Brain microvascular endothelial cell (primary cell): Measurements from ENCODE around the gene ODF2.
A peak's percentile ranks its signal among the peaks of the same experiment; 100 is the strongest.

Experiments used
- DNase-seq: peaks from one replicate; pipeline ENCODE4 v3.0.0-alpha.2; 2020
- H3K27ac ChIP-seq: fragments of 250-450 bp; sonication (Bioruptor Pico); 2 replicates; pipeline ENCODE4 v1.5.1; 2020; ENCODE audit warnings: mild to moderate bottlenecking, moderate library complexity
- H3K27me3 ChIP-seq: fragments of 250-450 bp; sonication (Bioruptor Pico); replicated peaks from 2 replicates; pipeline ENCODE4 v1.5.1; 2020; ENCODE audit warnings: mild to moderate bottlenecking
- H3K36me3 ChIP-seq: fragments of 250-450 bp; sonication (Bioruptor Pico); replicated peaks from 2 replicates; pipeline ENCODE4 v1.5.1; 2020; ENCODE audit warnings: mild to moderate bottlenecking
- H3K4me3 ChIP-seq: 2 replicates; pipeline ENCODE4 v1.5.1; 2011; ENCODE audit warnings: low read depth, mild to moderate bottlenecking, control low read depth, low read length, moderate library complexity
- in situ Hi-C: cut with HindIII; loops from 2 replicates; pipeline ENCODE4 v1.10.0; 2017; ENCODE audit warnings: low sequenced_read_pairs, low pct_ligation_motif_present
- TF ChIP-seq, protein P1 (sequence below): IDR thresholded peaks from 2 replicates; pipeline ENCODE4 v1.5.1; 2011; ENCODE audit warnings: low read depth, mild to moderate bottlenecking, moderate library complexity, low read length, control low read depth, inconsistent platforms; ENCODE audit errors: missing control alignments

ODF2 gene

DNA sequence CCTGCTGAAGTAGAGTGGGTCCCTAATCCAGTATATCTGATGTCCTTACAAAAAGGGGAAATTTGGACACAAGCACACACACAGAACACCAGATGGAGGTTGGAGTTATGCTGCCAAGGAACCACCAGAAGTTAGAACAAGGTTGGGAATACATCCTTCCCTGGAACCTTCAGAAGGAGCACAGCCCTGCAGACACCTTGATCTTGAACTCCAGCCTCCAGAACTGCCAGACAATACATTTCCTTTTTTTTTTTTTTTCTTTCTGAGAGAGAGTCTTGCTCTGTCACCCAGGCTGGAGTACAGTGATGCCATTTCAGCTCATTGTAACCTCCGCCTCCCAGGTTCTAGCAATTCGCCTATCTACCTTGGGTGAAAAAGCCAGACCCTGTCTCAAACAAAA, 7.1 kb upstream of the ODF2 start:
- Histone ChIP-seq H3K27ac (no peak overlapping the region), H3K27me3 (no peaks in the 10 kb centered on the region), H3K36me3 (no peaks in the 10 kb centered on the region), H3K4me3 (no peak overlapping the region)
- in situ Hi-C loops: no loop called here
- TF ChIP-seq, protein P1, sequence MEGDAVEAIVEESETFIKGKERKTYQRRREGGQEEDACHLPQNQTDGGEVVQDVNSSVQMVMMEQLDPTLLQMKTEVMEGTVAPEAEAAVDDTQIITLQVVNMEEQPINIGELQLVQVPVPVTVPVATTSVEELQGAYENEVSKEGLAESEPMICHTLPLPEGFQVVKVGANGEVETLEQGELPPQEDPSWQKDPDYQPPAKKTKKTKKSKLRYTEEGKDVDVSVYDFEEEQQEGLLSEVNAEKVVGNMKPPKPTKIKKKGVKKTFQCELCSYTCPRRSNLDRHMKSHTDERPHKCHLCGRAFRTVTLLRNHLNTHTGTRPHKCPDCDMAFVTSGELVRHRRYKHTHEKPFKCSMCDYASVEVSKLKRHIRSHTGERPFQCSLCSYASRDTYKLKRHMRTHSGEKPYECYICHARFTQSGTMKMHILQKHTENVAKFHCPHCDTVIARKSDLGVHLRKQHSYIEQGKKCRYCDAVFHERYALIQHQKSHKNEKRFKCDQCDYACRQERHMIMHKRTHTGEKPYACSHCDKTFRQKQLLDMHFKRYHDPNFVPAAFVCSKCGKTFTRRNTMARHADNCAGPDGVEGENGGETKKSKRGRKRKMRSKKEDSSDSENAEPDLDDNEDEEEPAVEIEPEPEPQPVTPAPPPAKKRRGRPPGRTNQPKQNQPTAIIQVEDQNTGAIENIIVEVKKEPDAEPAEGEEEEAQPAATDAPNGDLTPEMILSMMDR: no peak
- DNase-seq: no peak

DNA sequence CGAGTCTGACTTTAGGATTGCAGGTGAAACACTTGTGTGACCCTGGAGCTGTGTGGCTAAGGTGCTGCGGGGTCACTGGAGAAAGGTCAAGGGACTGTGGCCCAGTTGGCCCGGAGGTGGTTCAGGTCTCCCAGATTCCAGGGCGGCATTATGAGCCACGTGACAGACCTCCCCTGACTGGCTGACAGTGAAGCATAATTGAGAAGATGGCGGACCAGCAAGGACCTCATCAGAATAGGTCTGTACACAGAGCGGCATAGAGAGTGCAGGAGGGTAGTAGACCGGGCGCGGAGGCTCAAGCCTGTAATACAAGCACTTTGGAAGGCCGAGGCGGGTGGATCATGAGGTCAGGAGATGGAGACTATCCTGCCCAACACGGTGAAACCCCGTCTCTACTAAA, 815 bp upstream of the ODF2 start:
- TF ChIP-seq, protein P1: no peak
- no peaks in the 10 kb centered on the region for H3K27me3 ChIP-seq
- no peak overlapping the region for H3K27ac ChIP-seq
- in situ Hi-C loops: no loop called here
- peaks cover under 1% of the 10 kb centered on the region for H3K36me3 ChIP-seq
- no peak for DNase-seq
- H3K4me3 ChIP-seq: no peak overlapping the region

DNA sequence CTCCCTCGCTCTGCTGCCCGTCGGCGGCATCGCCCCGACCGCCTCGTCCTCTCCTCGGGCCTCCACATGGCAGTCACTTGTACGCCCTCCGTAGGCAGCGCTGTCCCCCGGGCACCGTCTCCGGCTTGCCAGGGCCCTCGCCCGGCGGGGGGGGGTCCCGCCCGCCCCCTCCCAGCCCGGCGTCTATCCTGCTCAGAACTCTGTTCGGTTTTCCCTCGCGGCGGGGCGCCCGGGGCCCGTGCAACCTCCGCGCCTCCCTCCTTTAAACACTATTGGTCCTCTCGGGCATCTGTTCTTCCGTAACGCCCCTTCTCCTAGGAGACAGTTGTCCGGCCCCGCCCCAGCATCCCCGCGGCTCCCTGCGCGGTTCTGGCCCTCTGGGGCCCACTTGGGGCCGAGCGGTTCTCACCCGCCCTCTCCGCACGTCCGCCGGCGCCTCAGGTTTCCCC, 831 bp downstream of the ODF2 start:
- peaks cover 12% of the 10 kb centered on the region for H3K36me3 ChIP-seq
- in situ Hi-C loops: no loop called here
- peak overlapping the region; percentile 75 for H3K4me3 ChIP-seq
- TF ChIP-seq, protein P1: no peak
- peak; percentile 70 for DNase-seq
- H3K27ac ChIP-seq: peak overlapping the region; percentile 58
- no peaks in the 10 kb centered on the region for H3K27me3 ChIP-seq

DNA sequence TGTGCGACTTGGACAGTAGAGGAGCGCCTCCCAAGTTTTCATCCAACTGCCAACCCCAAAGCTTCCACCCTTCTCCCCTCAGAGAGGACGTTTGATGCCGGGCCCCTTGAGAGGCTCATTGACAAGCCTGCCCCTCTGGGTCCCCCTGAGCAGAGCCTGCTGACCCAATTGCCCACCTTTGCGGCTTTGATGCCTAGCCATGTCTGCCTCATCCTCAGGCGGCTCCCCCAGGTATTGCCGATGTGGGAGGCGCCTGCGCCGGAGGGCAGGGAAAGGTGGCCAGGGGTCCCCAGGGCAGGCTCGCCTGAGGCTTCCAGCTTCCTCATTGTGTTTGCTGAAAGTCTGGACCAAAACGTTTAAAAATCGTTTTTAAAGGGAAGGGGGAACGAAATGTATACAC, 1.4 kb downstream of the ODF2 start:
- Histone ChIP-seq H3K36me3 (peaks cover 14% of the 10 kb centered on the region), H3K27ac (no peak overlapping the region), H3K4me3 (peak overlapping the region; percentile 75), H3K27me3 (no peaks in the 10 kb centered on the region)
- TF ChIP-seq, protein P1: no peak
- in situ Hi-C loops: no loop called here
- no peak for DNase-seq

DNA sequence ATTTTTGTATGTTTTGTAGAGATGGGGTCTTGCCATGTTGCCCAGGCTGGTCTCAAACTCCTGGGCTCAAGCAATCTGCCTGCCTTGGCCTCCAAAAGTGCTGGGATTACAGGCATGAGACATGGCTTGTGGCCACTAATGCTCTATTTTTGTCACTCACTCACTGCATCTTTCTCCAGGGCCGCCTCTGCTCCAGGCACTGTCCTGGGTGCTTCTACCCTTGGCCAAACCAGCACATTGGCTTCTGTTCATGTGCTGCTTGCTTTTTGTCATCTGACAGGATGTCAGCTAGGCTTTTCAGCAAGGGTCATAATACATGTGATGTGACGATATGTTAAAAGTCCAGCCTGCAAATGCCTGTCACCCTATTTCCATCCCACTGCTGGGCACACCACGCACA, 3.2 kb downstream of the ODF2 start:
- TF ChIP-seq, protein P1: no peak
- no peaks in the 10 kb centered on the region for H3K27me3 ChIP-seq
- H3K36me3 ChIP-seq: peaks cover 25% of the 10 kb centered on the region
- no peak overlapping the region for H3K27ac ChIP-seq
- in situ Hi-C loops: no loop called here
- DNase-seq: no peak
- no peak overlapping the region for H3K4me3 ChIP-seq

DNA sequence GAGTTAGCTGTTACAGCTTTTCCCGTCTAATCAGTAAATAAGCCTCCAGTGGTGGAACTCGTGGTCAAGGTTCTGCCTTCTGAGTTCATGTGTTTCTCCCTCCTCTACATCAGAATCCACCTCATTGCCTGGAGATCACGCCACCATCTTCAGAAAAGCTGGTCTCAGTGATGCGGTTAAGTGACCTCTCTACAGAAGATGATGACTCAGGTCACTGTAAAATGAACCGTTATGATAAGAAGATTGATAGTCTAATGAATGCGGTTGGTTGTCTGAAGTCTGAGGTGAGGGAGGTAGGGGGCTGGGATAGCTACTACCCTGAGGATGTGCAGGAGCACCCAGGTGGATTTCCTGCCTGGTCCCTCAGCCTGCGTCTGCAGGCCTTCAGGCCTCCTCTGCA, 13.3 kb downstream of the ODF2 start:
- no peak for DNase-seq
- Histone ChIP-seq H3K4me3 (no peak overlapping the region), H3K27ac (no peak overlapping the region), H3K36me3 (peaks cover 30% of the 10 kb centered on the region), H3K27me3 (no peaks in the 10 kb centered on the region)
- in situ Hi-C loops: no loop called here
- TF ChIP-seq, protein P1: no peak
